Measurements from ENCODE around the gene RHBDD1. TPM values are rescaled to one million over a fixed set of nuclear protein-coding genes. Genes with fewer than 3 reads are reported as not detected.
"Not testable (repeated sequence)": the region's sequence is repeated elsewhere in the genome, so short reads cannot be mapped to it uniquely, and the experiment has no call there.

The RHBDD1 gene
- total RNA-seq, 1 experiment from 2014 or later, result 28.0 TPM

GRCh38 chr2:226831266-226831665, 4.6 kb upstream of the RHBDD1 start:
- intact Hi-C loops (cut with micrococcal nuclease; ENCODE audit: unreplicated experiment), result no loop called here
- no peak overlapping the region for H3K4me3 ChIP-seq (ENCODE audit: low read depth, low read length, poor library complexity, severe bottlenecking)
- peaks cover 4% of the 10 kb centered on the region for H3K4me1 ChIP-seq (ENCODE audit: insufficient read depth, low read length, poor library complexity, severe bottlenecking)
- ChIA-PET POLR2A (ENCODE audit: low non-redundant PET) (no interaction called here), CTCF (no interaction called here)
- H3K36me3 ChIP-seq (ENCODE audit: insufficient read depth, low read length, poor library complexity, severe bottlenecking), result no peaks in the 10 kb centered on the region
- no peaks in the 10 kb centered on the region for H3K9me3 ChIP-seq (ENCODE audit: low read depth, low read length, poor library complexity, severe bottlenecking)
- H3K27me3 ChIP-seq (replicated peaks; ENCODE audit: insufficient read depth, low read depth, low read length, poor library complexity), result no peaks in the 10 kb centered on the region
- BruUV-seq (replicated peaks), result no TSS peak
- no peak overlapping the region for H3K27ac ChIP-seq (ENCODE audit: low read depth, low read length, poor library complexity, severe bottlenecking)
- DNase-seq (ENCODE audit: low spot score), result no peak
- TF ChIP-seq CTCF (conservative IDR thresholded peaks at IDR 0.05; ENCODE audit: low read depth, low read length) (no peak), EZH2 (IDR thresholded peaks at IDR 0.05; ENCODE audit: borderline replicate concordance, low read depth, low read length, poor library complexity, severe bottlenecking) (no peak)

GRCh38 chr2:226832061-226832460, 3.8 kb upstream of the RHBDD1 start:
- ChIA-PET POLR2A (ENCODE audit: low non-redundant PET) (no interaction called here), CTCF (no interaction called here)
- intact Hi-C loops (cut with micrococcal nuclease; ENCODE audit: unreplicated experiment), result no loop called here

GRCh38 chr2:226834880-226835279, 974 bp upstream of the RHBDD1 start:
- POLR2A ChIA-PET (ENCODE audit: low non-redundant PET); H3K27ac ChIP-seq (ENCODE audit: low read depth, low read length, poor library complexity, severe bottlenecking); H3K36me3 ChIP-seq (ENCODE audit: insufficient read depth, low read length, poor library complexity, severe bottlenecking); H3K27me3 ChIP-seq (replicated peaks; ENCODE audit: insufficient read depth, low read depth, low read length, poor library complexity); CTCF ChIA-PET; DNase-seq (ENCODE audit: low spot score); intact Hi-C loops (cut with micrococcal nuclease; ENCODE audit: unreplicated experiment); H3K9me3 ChIP-seq (ENCODE audit: low read depth, low read length, poor library complexity, severe bottlenecking); H3K4me3 ChIP-seq (ENCODE audit: low read depth, low read length, poor library complexity, severe bottlenecking): not testable (repeated sequence)
- peaks cover 12% of the 10 kb centered on the region for H3K4me1 ChIP-seq (ENCODE audit: insufficient read depth, low read length, poor library complexity, severe bottlenecking)
- TSS peak; percentile 43 for BruUV-seq (replicated peaks)

More at GRCh38 chr2:226832061-226832460, 3.8 kb upstream of the RHBDD1 start:
- H3K36me3 ChIP-seq (ENCODE audit: insufficient read depth, low read length, poor library complexity, severe bottlenecking), result no peaks in the 10 kb centered on the region
- no TSS peak for BruUV-seq (replicated peaks)
- peak; percentile 35 for DNase-seq (ENCODE audit: low spot score)
- TF ChIP-seq EZH2 (IDR thresholded peaks at IDR 0.05; ENCODE audit: borderline replicate concordance, low read depth, low read length, poor library complexity, severe bottlenecking), result no peak
- TF ChIP-seq CTCF (conservative IDR thresholded peaks at IDR 0.05; ENCODE audit: low read depth, low read length), result no peak
- peaks cover 7% of the 10 kb centered on the region for H3K4me1 ChIP-seq (ENCODE audit: insufficient read depth, low read length, poor library complexity, severe bottlenecking)
- H3K27me3 ChIP-seq (replicated peaks; ENCODE audit: insufficient read depth, low read depth, low read length, poor library complexity), result no peaks in the 10 kb centered on the region
- no peak overlapping the region for H3K4me3 ChIP-seq (ENCODE audit: low read depth, low read length, poor library complexity, severe bottlenecking)
- no peaks in the 10 kb centered on the region for H3K9me3 ChIP-seq (ENCODE audit: low read depth, low read length, poor library complexity, severe bottlenecking)
- no peak overlapping the region for H3K27ac ChIP-seq (ENCODE audit: low read depth, low read length, poor library complexity, severe bottlenecking)

- no TSS peak for BruUV-seq (replicated peaks)
- no peaks in the 10 kb centered on the region for H3K9me3 ChIP-seq (ENCODE audit: low read depth, low read length, poor library complexity, severe bottlenecking)
- no peaks in the 10 kb centered on the region for H3K27me3 ChIP-seq (replicated peaks; ENCODE audit: insufficient read depth, low read depth, low read length, poor library complexity)
- no peaks in the 10 kb centered on the region for H3K36me3 ChIP-seq (ENCODE audit: insufficient read depth, low read length, poor library complexity, severe bottlenecking)
- H3K27ac ChIP-seq (ENCODE audit: low read depth, low read length, poor library complexity, severe bottlenecking), result peak overlapping the region; percentile 88
- TF ChIP-seq EZH2 (IDR thresholded peaks at IDR 0.05; ENCODE audit: borderline replicate concordance, low read depth, low read length, poor library complexity, severe bottlenecking) (no peak), CTCF (conservative IDR thresholded peaks at IDR 0.05; ENCODE audit: low read depth, low read length) (no peak)
- ChIA-PET CTCF (no interaction called here), POLR2A (ENCODE audit: low non-redundant PET) (no interaction called here)
- peak overlapping the region; percentile 64 for H3K4me3 ChIP-seq (ENCODE audit: low read depth, low read length, poor library complexity, severe bottlenecking)
- no peak for DNase-seq (ENCODE audit: low spot score)
- H3K4me1 ChIP-seq (ENCODE audit: insufficient read depth, low read length, poor library complexity, severe bottlenecking), result peaks cover 12% of the 10 kb centered on the region
- intact Hi-C loops (cut with micrococcal nuclease; ENCODE audit: unreplicated experiment), result no loop called here
Observed at GRCh38 chr2:226835420-226835795, 446 bp upstream of the RHBDD1 start.

All from A673 (cell line).